ENCODE data around the gene UHMK1. TPM values are rescaled to one million over a fixed set of nuclear protein-coding genes. Genes with fewer than 3 reads are reported as not detected.
A peak's percentile ranks its signal among the peaks of the same experiment; 100 is the strongest.
"Not testable (repeated sequence)": the region's sequence is repeated elsewhere in the genome, so short reads cannot be mapped to it uniquely, and the experiment has no call there.

Gene UHMK1, protein sequence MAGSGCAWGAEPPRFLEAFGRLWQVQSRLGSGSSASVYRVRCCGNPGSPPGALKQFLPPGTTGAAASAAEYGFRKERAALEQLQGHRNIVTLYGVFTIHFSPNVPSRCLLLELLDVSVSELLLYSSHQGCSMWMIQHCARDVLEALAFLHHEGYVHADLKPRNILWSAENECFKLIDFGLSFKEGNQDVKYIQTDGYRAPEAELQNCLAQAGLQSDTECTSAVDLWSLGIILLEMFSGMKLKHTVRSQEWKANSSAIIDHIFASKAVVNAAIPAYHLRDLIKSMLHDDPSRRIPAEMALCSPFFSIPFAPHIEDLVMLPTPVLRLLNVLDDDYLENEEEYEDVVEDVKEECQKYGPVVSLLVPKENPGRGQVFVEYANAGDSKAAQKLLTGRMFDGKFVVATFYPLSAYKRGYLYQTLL
- 100 to 1,000 TPM in 4 of 6 experiments, 10 to 100 TPM in 2; 97.6 to 121 (median 105) TPM for total RNA-seq (2021; fragmentation: NEBNext Ultra II Directional; extraction: Animal tissue kit (Norgen Biotek cat#: 25700))
- long read RNA-seq, full-length matches to known transcripts: 34 of 74 reads
- long read RNA-seq, partial matches to known transcripts: 2 of 74 reads
- long read RNA-seq, other reads (novel, unspliced or antisense): 38 of 74 reads

DNA sequence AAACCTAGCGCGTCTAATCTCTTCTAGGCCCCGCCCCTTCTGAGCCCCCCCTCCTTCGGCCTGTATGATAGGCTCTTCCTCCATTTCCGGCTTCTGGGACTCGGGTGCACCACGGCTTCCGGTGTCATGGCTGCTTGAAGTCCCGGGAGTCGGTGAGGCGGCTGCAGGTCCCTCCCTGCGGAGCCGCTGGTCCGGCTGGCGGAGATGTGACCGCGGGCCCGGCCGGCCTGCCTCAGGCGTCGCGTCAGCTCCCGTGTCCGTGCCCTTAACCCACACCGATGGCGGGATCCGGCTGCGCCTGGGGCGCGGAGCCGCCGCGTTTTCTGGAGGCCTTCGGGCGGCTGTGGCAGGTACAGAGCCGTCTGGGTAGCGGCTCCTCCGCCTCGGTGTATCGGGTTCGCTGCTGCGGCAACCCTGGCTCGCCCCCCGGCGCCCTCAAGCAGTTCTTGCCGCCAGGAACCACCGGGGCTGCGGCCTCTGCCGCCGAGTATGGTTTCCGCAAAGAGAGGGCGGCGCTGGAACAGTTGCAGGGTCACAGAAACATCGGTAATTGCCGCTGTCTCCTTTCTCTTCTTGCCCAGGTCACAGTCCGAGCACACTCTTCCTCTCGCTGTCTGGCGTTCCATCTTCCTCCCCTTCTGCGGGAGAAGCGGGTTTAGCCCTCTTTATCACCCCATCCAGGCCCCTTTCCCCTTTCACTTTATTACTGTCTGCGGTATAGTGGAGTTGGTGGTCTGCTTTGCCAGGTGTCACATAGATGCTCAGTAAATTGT is at the start of gene UHMK1:
TSS of gene UHMK1 (plus strand) at position 96 of the 773 bp plus-strand sequence. CDS start at position 279, 183 bp downstream.
- TF ChIP-seq, protein P1, sequence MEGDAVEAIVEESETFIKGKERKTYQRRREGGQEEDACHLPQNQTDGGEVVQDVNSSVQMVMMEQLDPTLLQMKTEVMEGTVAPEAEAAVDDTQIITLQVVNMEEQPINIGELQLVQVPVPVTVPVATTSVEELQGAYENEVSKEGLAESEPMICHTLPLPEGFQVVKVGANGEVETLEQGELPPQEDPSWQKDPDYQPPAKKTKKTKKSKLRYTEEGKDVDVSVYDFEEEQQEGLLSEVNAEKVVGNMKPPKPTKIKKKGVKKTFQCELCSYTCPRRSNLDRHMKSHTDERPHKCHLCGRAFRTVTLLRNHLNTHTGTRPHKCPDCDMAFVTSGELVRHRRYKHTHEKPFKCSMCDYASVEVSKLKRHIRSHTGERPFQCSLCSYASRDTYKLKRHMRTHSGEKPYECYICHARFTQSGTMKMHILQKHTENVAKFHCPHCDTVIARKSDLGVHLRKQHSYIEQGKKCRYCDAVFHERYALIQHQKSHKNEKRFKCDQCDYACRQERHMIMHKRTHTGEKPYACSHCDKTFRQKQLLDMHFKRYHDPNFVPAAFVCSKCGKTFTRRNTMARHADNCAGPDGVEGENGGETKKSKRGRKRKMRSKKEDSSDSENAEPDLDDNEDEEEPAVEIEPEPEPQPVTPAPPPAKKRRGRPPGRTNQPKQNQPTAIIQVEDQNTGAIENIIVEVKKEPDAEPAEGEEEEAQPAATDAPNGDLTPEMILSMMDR (IDR thresholded peaks at IDR 0.05): no peak
- peaks cover 37% of the 10 kb centered on the region for H3K4me1 Mint-ChIP-seq (ENCODE audit: low read depth)

DNA sequence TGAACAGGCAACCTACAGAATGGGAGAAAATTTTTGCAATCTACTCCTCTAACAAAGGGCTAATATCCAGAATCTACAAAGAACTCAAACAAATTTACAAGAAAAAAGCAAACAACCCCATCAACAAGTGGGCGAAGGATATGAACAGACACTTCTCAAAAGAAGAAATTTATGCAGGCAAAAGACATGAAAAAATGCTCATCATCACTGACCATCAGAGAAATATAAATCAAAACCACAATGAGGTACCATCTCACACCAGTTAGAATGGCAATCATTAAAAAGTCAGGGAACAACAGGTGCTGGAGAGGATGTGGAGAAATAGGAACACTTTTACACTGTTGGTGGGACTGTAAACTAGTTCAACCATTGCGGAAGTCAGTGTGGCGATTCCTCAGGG is 43.3 kb upstream of the UHMK1 start:
- not testable (repeated sequence) for DNase-seq; H3K4me1 Mint-ChIP-seq (ENCODE audit: low read depth); H3K27ac Mint-ChIP-seq; H3K4me3 Mint-ChIP-seq; H3K27me3 Mint-ChIP-seq (ENCODE audit: insufficient read depth); H3K9me3 Mint-ChIP-seq; H3K36me3 Mint-ChIP-seq (ENCODE audit: low read depth)

More for the DNA sequence above, at the start of gene UHMK1:
- H3K36me3 Mint-ChIP-seq (ENCODE audit: low read depth): peaks cover 21% of the 10 kb centered on the region
- no peaks in the 10 kb centered on the region; the same call in 1 of the 2 replicates for H3K27me3 Mint-ChIP-seq (ENCODE audit: insufficient read depth)
- peak within 1 kb of the TSS; percentile 93 for H3K4me3 Mint-ChIP-seq
- H3K27ac Mint-ChIP-seq: peak within 1 kb of the TSS; percentile 91
- H3K9me3 Mint-ChIP-seq: no peaks in the 10 kb centered on the region
- peak; percentile 83 for DNase-seq

DNA sequence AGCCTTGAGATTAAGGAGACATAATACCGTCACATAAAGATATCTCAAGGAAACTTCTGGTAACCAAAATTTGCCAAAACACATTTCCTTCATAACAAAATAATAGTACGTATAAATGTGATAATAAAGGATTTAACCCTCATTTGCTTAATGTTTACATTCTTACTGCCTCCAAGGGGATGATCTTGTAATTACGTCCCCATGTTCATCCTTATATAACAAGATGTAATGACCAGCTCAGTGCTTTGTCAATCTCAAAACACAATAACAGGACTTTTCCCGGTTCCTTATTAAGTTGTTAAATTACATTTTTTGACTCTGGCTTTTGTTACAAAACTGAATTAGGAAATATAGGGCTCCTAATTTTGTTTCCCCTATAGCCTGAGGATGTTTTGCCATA is 41.3 kb upstream of the UHMK1 start:
- H3K4me3 Mint-ChIP-seq: no peak overlapping the region
- H3K27me3 Mint-ChIP-seq (ENCODE audit: insufficient read depth): peaks cover 2% of the 10 kb centered on the region
- no peak for DNase-seq
- H3K36me3 Mint-ChIP-seq (ENCODE audit: low read depth): no peaks in the 10 kb centered on the region
- no peak overlapping the region for H3K27ac Mint-ChIP-seq
- TF ChIP-seq, protein P1 (IDR thresholded peaks at IDR 0.05): no peak
- H3K9me3 Mint-ChIP-seq: no peaks in the 10 kb centered on the region; the same call in 1 of the 2 replicates
- no peaks in the 10 kb centered on the region for H3K4me1 Mint-ChIP-seq (ENCODE audit: low read depth)

DNA sequence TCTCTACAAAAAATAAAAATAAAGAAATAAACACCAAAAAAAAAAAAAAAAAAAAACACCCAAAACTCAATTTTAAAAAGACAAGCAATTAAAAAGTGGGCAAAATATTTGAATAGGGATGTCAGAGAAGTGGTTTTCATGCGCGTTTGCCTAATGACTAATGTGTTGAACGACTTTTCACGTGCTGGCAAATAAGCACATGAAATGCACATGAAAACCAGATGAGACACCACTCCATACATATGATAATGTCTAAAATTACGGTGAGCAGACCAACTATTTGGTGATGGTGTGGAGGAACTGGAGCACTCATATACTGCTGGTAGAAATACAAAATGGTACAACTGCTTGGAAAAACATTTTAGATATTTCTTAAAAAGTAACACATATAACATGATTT is 39.4 kb upstream of the UHMK1 start:
- Mint-ChIP-seq H3K9me3 (no peaks in the 10 kb centered on the region; the same call in 1 of the 2 replicates), H3K4me3 (no peak overlapping the region), H3K36me3 (ENCODE audit: low read depth) (no peaks in the 10 kb centered on the region), H3K27me3 (ENCODE audit: insufficient read depth) (peaks cover 2% of the 10 kb centered on the region), H3K4me1 (ENCODE audit: low read depth) (no peaks in the 10 kb centered on the region), H3K27ac (no peak overlapping the region)
- TF ChIP-seq, protein P1 (IDR thresholded peaks at IDR 0.05): no peak
- no peak for DNase-seq

DNA sequence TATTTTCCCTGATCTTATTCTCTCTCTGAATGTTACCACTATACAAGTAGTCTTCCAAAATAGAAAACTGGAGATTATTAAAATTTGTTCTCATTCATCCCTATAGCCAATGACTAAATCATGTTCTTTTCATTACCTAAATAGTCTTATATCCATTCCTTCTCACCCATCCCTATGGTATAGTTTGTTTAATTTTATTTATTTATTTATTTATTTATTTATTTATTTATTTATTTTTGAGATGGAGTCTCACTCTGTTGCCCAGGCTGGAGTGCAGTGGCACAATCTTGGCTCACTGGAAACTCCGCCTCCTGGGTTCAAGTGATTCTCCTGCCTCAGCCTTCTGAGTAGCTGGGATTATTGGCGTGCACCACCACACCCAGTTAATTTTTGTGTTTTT is 35.2 kb upstream of the UHMK1 start:
- not testable (repeated sequence) for H3K27me3 Mint-ChIP-seq (ENCODE audit: insufficient read depth); DNase-seq

DNA sequence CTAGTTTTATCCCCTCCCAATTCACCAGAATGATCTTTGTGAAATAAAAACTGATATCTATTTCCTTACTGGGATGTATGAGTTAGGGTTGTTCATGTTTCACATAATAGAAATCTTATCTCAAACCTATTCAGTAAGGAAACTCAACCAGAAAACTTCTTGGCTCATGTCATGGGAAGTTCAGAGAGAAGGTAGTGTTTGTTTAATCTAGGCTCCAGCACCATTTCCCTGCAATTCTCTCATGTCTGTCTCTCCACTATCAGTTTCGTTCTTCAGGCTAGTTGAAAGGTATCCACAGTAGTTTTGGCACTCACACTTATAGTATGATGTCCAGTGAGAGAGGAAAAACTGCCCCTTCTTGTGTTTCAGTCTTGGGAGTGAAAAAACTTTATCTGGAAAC is 34.6 kb upstream of the UHMK1 start:
- no peak for DNase-seq
- TF ChIP-seq, protein P1 (IDR thresholded peaks at IDR 0.05): no peak
- Mint-ChIP-seq H3K27ac (no peak overlapping the region), H3K4me1 (ENCODE audit: low read depth) (no peaks in the 10 kb centered on the region), H3K4me3 (no peak overlapping the region), H3K36me3 (ENCODE audit: low read depth) (no peaks in the 10 kb centered on the region), H3K27me3 (ENCODE audit: insufficient read depth) (peaks cover 12% of the 10 kb centered on the region), H3K9me3 (no peaks in the 10 kb centered on the region)

More for the DNA sequence above, 35.2 kb upstream of the UHMK1 start:
- not testable (repeated sequence) for H3K4me3 Mint-ChIP-seq; H3K9me3 Mint-ChIP-seq; H3K4me1 Mint-ChIP-seq (ENCODE audit: low read depth); H3K27ac Mint-ChIP-seq; H3K36me3 Mint-ChIP-seq (ENCODE audit: low read depth)

Measured in HFFc6 (cell line).